GM12864 (cell line): ENCODE results near the gene CA5A.

ENCODE experiments used
- DNase-seq: peaks from one replicate; pipeline ENCODE4 v3.0.0-alpha.2; 2011; ENCODE audit warnings: low read depth
- H3K4me3 ChIP-seq: 2 replicates; pipeline ENCODE4 v1.5.1; 2011; ENCODE audit warnings: mild to moderate bottlenecking, low read depth, low read length, control low read depth
- TF ChIP-seq, protein P1 (sequence below): IDR thresholded peaks from 2 replicates; pipeline ENCODE4 v1.5.1; 2011; ENCODE audit warnings: low read depth, mild to moderate bottlenecking, moderate library complexity, low read length, control low read depth, inconsistent platforms; ENCODE audit errors: missing control alignments

Gene CA5A

GRCh38 chr16:87853411-87854052 lies 82.8 kb downstream of the CA5A start:
- TF ChIP-seq, protein P1, sequence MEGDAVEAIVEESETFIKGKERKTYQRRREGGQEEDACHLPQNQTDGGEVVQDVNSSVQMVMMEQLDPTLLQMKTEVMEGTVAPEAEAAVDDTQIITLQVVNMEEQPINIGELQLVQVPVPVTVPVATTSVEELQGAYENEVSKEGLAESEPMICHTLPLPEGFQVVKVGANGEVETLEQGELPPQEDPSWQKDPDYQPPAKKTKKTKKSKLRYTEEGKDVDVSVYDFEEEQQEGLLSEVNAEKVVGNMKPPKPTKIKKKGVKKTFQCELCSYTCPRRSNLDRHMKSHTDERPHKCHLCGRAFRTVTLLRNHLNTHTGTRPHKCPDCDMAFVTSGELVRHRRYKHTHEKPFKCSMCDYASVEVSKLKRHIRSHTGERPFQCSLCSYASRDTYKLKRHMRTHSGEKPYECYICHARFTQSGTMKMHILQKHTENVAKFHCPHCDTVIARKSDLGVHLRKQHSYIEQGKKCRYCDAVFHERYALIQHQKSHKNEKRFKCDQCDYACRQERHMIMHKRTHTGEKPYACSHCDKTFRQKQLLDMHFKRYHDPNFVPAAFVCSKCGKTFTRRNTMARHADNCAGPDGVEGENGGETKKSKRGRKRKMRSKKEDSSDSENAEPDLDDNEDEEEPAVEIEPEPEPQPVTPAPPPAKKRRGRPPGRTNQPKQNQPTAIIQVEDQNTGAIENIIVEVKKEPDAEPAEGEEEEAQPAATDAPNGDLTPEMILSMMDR, result no peak
- peak; percentile 61 for DNase-seq
- H3K4me3 ChIP-seq, result peak overlapping the region; percentile 13; the same call in 1 of the 2 replicates

DNA sequence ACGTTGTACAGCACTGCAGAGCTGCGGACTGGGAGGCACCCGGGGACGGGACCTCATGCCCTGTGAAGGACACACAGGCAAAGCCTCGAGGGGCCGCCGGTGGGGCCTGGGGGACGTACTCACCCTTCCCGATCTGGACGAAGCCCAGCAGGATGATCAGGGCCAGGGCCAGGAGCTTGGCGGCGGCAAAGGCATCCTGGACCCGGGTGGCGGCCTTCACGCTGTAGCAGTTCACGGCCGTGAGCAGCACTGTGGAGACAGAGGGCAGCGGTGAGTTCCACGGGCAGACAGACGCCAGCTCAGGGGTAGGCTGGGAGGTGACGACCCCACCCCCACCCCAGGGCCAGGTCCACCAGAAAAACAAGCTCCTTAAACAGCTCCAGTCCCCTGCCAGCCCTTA lies 84.7 kb downstream of the CA5A start:
- H3K4me3 ChIP-seq, result no peak overlapping the region
- no peak for DNase-seq
- TF ChIP-seq, protein P1, result no peak

DNA sequence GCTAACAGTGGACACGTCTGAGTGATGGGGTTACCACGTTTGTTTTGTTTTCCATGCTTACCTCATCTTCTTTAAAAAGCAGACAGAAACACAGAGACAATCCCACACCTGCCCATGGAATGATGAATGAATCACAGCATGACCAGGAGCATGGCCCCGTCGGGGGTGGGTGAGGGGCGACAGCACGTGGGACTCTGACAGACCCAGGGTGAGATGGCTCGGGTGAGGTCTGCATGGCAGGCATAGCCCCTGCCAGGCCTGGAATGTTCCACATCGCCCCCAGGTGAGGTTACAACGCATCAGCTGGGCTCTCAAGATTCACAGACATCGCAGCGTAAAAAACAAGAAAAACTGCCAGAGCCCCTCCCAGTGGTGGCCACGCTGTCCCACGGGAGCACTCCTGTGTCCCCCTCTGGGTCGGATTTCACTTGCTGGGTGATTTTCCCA lies 85.2 kb downstream of the CA5A start:
- TF ChIP-seq, protein P1, result no peak
- no peak for DNase-seq
- H3K4me3 ChIP-seq, result no peak overlapping the region

DNA sequence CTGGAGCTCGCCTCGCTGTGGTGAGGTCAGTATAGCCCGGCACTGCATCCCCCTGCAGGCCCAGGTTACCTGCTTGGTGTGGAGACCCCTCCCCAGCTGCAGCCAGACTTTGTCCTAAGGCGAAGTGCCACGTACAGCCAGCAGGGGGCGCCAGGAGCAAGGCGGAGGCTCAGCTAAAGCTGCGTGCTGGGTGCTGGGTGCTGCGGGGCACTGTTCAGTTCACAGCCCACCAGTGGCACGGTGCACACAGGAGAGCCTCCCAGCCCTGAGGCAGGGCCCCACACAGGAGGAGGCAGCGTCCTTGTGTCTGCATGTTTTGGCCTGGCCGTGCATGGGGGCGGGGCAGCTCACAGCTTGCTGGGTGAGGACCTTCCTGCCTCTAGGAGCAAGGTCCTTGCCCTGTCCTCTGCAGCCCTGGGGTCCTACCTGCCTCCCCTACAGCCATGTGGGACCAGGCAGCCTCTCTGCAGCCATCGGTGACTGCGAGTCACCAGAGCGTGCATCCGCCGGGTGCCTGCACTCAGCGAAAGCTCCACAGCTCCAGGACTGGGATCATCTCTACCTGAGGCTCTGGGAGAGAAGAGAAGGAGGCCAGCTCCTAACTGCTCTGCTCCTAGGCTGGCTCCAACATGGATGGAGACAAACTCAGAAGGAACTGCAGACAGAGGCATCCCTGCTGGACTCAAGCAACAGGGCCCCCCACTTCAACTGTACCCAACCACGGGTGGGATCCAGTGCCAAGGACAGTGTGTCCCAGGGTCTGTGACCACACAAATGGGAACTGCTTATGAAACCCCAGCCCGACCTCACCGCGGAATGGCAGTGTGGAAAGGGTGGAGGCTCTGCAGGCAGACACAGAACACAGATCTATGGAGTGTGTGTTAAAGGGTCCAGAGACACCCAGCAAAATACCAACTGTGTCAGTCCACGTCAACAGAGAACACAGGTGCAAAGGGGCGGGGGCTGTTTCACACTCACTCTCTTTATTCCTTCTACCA lies 86.0 kb downstream of the CA5A start:
- H3K4me3 ChIP-seq, result no peak overlapping the region
- no peak for DNase-seq
- TF ChIP-seq, protein P1, result peak; percentile 96

DNA sequence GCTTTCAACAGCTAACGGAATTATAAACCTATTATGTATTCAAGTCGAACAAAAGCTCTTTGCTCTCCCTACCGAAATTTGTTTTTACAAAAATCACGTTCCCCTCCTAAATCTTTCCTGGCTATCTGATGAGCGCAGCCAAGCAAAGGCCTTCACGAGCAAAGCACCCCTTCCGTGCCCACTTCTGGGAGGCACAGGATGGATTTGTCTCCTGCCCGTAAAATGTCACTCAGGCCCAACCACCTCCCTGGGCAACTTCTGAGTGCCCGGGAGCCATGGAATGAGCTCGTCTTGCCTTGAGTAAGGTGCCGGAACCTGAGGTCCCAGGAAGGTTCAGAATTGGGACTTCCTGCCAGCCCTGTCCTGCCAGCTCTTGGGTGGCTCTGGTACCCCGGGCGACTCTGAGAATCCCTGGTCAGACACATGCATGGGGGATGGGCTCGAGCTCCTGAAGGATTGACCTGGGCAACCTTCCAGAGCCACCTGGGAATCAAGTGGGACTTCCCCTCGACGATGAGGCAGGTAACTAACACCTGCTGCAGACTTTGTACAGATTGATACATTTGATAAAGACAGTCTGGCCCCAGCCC lies 86.8 kb downstream of the CA5A start:
- TF ChIP-seq, protein P1, result no peak
- H3K4me3 ChIP-seq, result no peak overlapping the region
- no peak for DNase-seq

DNA sequence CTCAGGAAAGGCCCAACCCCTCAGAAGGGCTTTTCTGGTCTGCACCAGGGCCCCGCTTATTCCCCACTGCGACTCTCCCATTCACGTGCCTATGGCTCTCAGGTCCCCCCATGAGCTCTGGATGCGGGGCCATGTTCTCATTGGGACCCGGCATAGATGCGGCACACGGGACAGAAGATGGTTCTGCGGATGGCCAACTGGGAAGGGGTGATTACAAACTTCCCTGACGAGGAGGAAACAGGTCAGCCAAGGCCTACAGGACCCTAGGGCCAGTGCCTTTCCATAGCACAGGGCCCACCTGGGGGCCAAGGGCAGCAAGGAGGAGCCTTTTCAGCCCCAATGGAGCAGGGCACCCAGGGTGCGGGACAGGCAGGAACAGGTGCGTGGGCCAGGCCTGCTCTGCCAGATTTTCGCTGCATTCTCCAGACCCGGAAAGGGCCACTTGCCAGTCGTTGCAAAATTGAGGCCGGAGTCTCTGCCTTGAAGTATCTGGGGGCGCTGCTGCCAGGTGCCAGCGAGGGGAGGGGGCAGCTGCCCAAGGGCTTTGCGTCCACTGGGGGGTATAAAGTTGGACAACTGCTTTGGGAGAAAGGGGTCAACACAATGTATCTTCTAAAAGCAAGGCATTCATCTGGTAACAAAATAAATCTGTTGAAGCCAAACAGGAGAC lies 87.5 kb downstream of the CA5A start:
- TF ChIP-seq, protein P1, result no peak
- DNase-seq, result no peak
- H3K4me3 ChIP-seq, result no peak overlapping the region
